Body of pancreas (tissue), 4 donors: ENCODE measurements around the gene SUPV3L1. TPM values are rescaled to one million over a fixed set of nuclear protein-coding genes. Genes with fewer than 3 reads are reported as not detected.

Experiments
- ATAC-seq: fragments of 150-250 bp; one replicate; pipeline ENCODE4 v1.9.1; 2016
- DNase-seq, 4 donors: peaks; one replicate each; pipeline ENCODE4 v3.0.0-alpha.2; 2019
- H3K27ac ChIP-seq, 4 donors: fragments of 200-600 bp; sonication (generic); 1 replicate in 3 of 4; 2 replicates in 1 of 4; pipeline versions ENCODE4 v1.5.1 to v1.6.1; 2016 to 2019; ENCODE audit warnings: mild to moderate bottlenecking in 1 of 4, mixed read lengths in 1 of 4, moderate library complexity in 1 of 4
- H3K27me3 ChIP-seq, 2 donors: fragments of 200-600 bp; sonication (generic); one replicate each; pipeline ENCODE4 v1.6.0; 2016; ENCODE audit warnings: mild to moderate bottlenecking in 1 of 2
- H3K36me3 ChIP-seq, 2 donors: fragments of 200-600 bp; sonication (generic); replicated peaks in 1 of 2; 2 replicates each; pipeline ENCODE4 v1.5.1; 2016; ENCODE audit warnings: low read depth in 2 of 2; ENCODE audit not compliant: insufficient read depth in 1 of 2
- H3K4me1 ChIP-seq: fragments of 200-600 bp; sonication (generic); one replicate; pipeline ENCODE4 v1.6.0; 2016
- H3K4me3 ChIP-seq, 2 donors: fragments of 200-600 bp; sonication (generic); 1 replicate in 1 of 2; 2 replicates in 1 of 2; pipeline ENCODE4 v1.5.1; 2016 to 2019
- H3K9me3 ChIP-seq, 3 donors: fragments of 200-600 bp; sonication (generic); 1 replicate in 2 of 3; 2 replicates in 1 of 3; pipeline ENCODE4 v1.5.1; 2016
- POLR2A ChIP-seq, 3 donors: fragments of 450-650 bp; IDR thresholded peaks; one replicate each; pipeline ENCODE4 v1.6.1; 2016; ENCODE audit warnings: antibody characterized with exemption in 3 of 3, mild to moderate bottlenecking in 2 of 3
- WGBS, 2 donors: methylation state at CpG; one replicate each; pipeline ENCODE4 v1.1.5; 2017; 5-methylcytosine and 5-hydroxymethylcytosine counted together
- intact Hi-C: fragments of 100-400 bp; cut with DNase I; formaldehyde crosslinking; loops from one replicate; pipeline ENCODE4 v1.15.1; 2023
- total RNA-seq, 2 donors: library from RNA; depleted of rRNA; stranded (reverse); fragments of >200 nt; gene quantifications; one replicate each; pipeline ENCODE4 v1.1.0, GENCODE V29; 2016
- TF ChIP-seq, protein P1 (sequence below), 7 experiments: fragments of 450-650 bp in 4 of 7; fragments of 200-600 bp in 3 of 7; sonication (generic) in 3 of 7; IDR thresholded peaks; one replicate each; pipeline ENCODE4 v1.5.1; 2016 to 2019; ENCODE audit warnings: antibody characterized with exemption in 7 of 7

The SUPV3L1 gene
- total RNA-seq, 2 donors from 2014 or later, result 10.9 to 25.1 TPM

DNA sequence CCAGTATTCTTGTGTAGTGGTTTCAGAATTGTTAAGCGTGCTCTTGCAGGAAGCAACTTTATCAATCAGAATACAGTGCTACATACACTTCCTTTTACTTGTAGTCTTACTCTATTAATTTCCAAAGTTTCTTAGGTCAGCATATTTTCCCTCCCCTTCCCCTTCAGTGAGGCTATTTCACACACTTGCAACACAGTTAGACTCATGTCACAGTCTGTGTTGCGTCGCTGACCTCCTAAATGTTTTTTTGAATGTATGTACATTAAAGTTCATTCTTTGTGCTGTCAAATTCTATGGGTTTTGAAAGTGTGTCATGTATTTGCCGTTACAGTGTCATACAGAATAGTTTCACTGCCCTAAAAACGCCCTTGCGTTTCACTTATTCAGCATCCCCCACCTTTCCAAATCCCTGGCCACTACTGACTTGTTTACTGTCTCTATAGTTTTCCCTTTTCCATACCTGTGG is 34.7 kb downstream of the SUPV3L1 start:
- TF ChIP-seq POLR2A (IDR thresholded peaks at IDR 0.05), result no peak
- ATAC-seq (no peak), DNase-seq (no peak)
- WGBS, 2 donors, result 73 to 89% methylated on average over 6 of the region's 6 CpGs
- Histone ChIP-seq H3K4me3 (no peak overlapping the region), H3K27me3 (no peaks in the 10 kb centered on the region), H3K36me3 (no peaks in the 10 kb centered on the region), H3K4me1 (peaks cover 11% of the 10 kb centered on the region), H3K9me3 (no peaks in the 10 kb centered on the region), H3K27ac (no peak overlapping the region)
- intact Hi-C loops, result no loop called here

DNA sequence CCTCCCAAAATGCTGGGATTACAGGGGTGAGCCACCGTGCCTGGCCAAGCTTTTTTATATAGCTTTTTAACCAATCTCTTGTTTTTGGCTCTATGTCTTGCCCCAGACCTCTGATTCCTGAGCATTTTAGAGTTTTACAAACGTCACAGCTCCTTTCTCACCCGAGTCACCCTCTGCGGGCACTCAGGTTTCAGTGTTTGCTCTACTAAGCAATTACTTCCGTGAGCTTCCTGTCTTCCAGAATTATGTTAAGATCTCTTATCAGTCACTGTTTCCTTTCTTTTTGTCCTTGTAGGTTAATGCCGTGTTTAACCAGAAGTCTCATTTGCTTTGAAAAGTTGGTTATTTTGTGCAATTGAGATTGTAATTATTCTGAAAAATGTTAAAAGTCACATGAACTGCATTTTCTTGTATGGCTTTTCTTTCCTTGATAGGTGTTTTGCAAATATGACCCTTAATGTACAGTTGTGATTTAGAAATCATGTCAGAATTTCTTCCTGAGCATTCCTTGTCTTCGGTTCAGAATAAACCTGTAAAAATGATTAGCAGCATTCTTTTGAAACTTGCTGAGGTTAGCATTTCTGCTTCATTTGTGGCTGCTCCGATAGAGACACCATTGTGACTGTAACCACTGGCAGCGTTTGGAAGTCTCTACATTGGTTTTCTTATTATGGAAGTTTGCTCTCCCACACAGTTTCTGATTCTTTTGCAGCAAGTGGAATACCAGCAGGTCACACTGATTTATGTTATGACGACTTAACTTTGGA is 35.6 kb downstream of the SUPV3L1 start:
- DNase-seq, result no peak
- WGBS, 2 donors, result 23 to 31% methylated on average over 10 of the region's 10 CpGs
- Histone ChIP-seq H3K4me1 (peaks cover 11% of the 10 kb centered on the region), H3K9me3 (no peaks in the 10 kb centered on the region), H3K4me3 (no peak overlapping the region), H3K27me3 (no peaks in the 10 kb centered on the region), H3K27ac (peak overlapping the region in 1 of 4 donors; percentile 72), H3K36me3 (no peaks in the 10 kb centered on the region)
- intact Hi-C loops, result no loop called here
- ATAC-seq, result no peak
- no peak for TF ChIP-seq POLR2A (IDR thresholded peaks at IDR 0.05)
- TF ChIP-seq, protein P1, sequence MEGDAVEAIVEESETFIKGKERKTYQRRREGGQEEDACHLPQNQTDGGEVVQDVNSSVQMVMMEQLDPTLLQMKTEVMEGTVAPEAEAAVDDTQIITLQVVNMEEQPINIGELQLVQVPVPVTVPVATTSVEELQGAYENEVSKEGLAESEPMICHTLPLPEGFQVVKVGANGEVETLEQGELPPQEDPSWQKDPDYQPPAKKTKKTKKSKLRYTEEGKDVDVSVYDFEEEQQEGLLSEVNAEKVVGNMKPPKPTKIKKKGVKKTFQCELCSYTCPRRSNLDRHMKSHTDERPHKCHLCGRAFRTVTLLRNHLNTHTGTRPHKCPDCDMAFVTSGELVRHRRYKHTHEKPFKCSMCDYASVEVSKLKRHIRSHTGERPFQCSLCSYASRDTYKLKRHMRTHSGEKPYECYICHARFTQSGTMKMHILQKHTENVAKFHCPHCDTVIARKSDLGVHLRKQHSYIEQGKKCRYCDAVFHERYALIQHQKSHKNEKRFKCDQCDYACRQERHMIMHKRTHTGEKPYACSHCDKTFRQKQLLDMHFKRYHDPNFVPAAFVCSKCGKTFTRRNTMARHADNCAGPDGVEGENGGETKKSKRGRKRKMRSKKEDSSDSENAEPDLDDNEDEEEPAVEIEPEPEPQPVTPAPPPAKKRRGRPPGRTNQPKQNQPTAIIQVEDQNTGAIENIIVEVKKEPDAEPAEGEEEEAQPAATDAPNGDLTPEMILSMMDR (IDR thresholded peaks at IDR 0.05), result no peak

DNA sequence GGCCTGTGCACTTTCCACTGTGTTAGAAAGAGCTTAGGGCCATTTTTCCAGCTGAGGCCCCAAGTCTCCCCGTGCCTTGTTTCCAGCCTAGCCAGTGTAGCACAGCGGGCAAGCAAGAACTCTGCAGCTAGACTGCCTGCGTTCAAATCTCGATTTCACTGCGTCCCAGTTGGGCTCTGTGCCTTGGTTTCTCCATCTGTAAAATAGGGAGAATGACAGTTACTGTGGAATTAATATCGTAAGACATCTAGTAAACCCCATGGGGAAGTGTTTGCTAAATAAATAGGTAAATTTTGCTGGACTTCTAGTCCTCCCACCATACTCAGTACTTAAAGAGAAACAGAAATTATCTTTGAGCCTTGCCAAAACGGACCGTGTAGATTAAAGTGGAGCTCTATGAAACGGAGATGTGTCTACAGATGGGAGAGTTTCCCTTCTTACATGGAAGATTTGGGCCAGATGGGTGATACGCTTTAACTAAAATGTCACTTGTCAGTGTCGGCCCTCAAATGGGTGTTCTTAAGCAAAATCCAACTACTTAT is 36.6 kb downstream of the SUPV3L1 start:
- intact Hi-C loops, result no loop called here
- Histone ChIP-seq H3K27ac (peak overlapping the region in 3 of 4 donors; percentile 52 to 76 (median 72)), H3K9me3 (no peaks in the 10 kb centered on the region), H3K4me3 (no peak overlapping the region), H3K27me3 (no peaks in the 10 kb centered on the region), H3K4me1 (peaks cover 11% of the 10 kb centered on the region), H3K36me3 (no peaks in the 10 kb centered on the region)
- DNase-seq (no peak), ATAC-seq (no peak)
- 76 to 82% methylated on average over 11 of the region's 11 CpGs for WGBS, 2 donors
- TF ChIP-seq POLR2A (IDR thresholded peaks at IDR 0.05), result no peak
- TF ChIP-seq, protein P1 (IDR thresholded peaks at IDR 0.05), result no peak

GRCh38 chr10:69217119-69217754 is 37.2 kb downstream of the SUPV3L1 start:
- WGBS, 2 donors, result 47 to 51% methylated on average over 4 of the region's 4 CpGs
- peak overlapping the region; percentile 10 to 76 (median 62) for H3K27ac ChIP-seq
- no peak for TF ChIP-seq POLR2A (IDR thresholded peaks at IDR 0.05)
- TF ChIP-seq, protein P1 (IDR thresholded peaks at IDR 0.05), result no peak
- H3K36me3 ChIP-seq, result no peaks in the 10 kb centered on the region
- H3K27me3 ChIP-seq, result no peaks in the 10 kb centered on the region
- DNase-seq, result peak in 1 of 4 donors; percentile 21
- peaks cover 11% of the 10 kb centered on the region for H3K4me1 ChIP-seq
- peak; percentile 68 for ATAC-seq
- intact Hi-C loops, result no loop called here
- H3K4me3 ChIP-seq, result no peak overlapping the region
- no peaks in the 10 kb centered on the region for H3K9me3 ChIP-seq

GRCh38 chr10:69218831-69219230 is 38.8 kb downstream of the SUPV3L1 start:
- intact Hi-C loops, result no loop called here

More at GRCh38 chr10:69218831-69219230, 38.8 kb downstream of the SUPV3L1 start:
- no peak for DNase-seq
- ATAC-seq, result no peak
- Histone ChIP-seq H3K9me3 (no peaks in the 10 kb centered on the region), H3K27ac (peak overlapping the region in 3 of 4 donors; percentile 39 to 92 (median 75)), H3K4me3 (no peak overlapping the region), H3K4me1 (peaks cover 11% of the 10 kb centered on the region), H3K36me3 (no peaks in the 10 kb centered on the region), H3K27me3 (no peaks in the 10 kb centered on the region)
- WGBS, 2 donors, result 82% methylated on average over 6 of the region's 6 CpGs
- TF ChIP-seq POLR2A (IDR thresholded peaks at IDR 0.05), result no peak
- TF ChIP-seq, protein P1 (IDR thresholded peaks at IDR 0.05), result no peak
